Cardiac muscle cell (in vitro differentiated cells and primary cell): ENCODE data around the gene SLC9C1. TPM values are rescaled to one million over a fixed set of nuclear protein-coding genes. Genes with fewer than 3 reads are reported as not detected.

Experiments
- DNase-seq, 2 donors: peaks; one replicate each; pipeline versions ENCODE4 v3.0.0 to v3.0.0-alpha.2; 2010 to 2017; ENCODE audit warnings: low read depth in 1 of 2, low spot score in 1 of 2
- H3K27ac ChIP-seq: fragments of 200-600 bp; sonication (generic); 2 replicates; pipeline ENCODE4 v1.5.1; 2016
- H3K27me3 ChIP-seq: fragments of 200-600 bp; sonication (generic); 2 replicates; pipeline ENCODE4 v1.6.0; 2016; ENCODE audit warnings: control low read depth
- H3K36me3 ChIP-seq: fragments of 200-600 bp; sonication (generic); 2 replicates; pipeline ENCODE4 v1.5.1; 2016; ENCODE audit warnings: control low read depth
- H3K4me1 ChIP-seq: fragments of 200-600 bp; sonication (generic); 2 replicates; pipeline ENCODE4 v1.8.1; 2017; ENCODE audit warnings: low read depth, mild to moderate bottlenecking, mixed run types
- H3K4me3 ChIP-seq: fragments of 200-600 bp; sonication (generic); 2 replicates; pipeline ENCODE4 v1.5.1; 2016; ENCODE audit warnings: mild to moderate bottlenecking
- H3K9me3 ChIP-seq: fragments of 200-600 bp; sonication (generic); 2 replicates; pipeline ENCODE4 v1.5.1; 2017; ENCODE audit warnings: low read depth, mild to moderate bottlenecking, control low read depth
- CTCF ChIP-seq: IDR thresholded peaks from 2 replicates; pipeline ENCODE4 v1.5.1; 2012; ENCODE audit warnings: low read depth, mild to moderate bottlenecking, low read length
- polyA plus RNA-seq: library from polyadenylated mRNA; unstranded; fragments of >200 nt; fragmentation: Nextera tagmentation; extraction: Ambion mirVana; gene quantifications from 2 replicates; pipeline ENCODE4 v1.2.1, GENCODE V29; 2016
- total RNA-seq: library from RNA; depleted of rRNA; stranded (reverse); fragments of >200 nt; gene quantifications from 2 replicates; pipeline ENCODE4 v1.2.3, GENCODE V29; 2016

SLC9C1 gene
- total and polyA plus RNA-seq, 2 experiments from 2014 or later = 0.12 to 0.22 TPM

GRCh38 chr3:112124907-112125607, 169.0 kb downstream of the SLC9C1 start:
- Histone ChIP-seq H3K9me3 (no peaks in the 10 kb centered on the region), H3K4me1 (peaks cover 48% of the 10 kb centered on the region), H3K27ac (no peak overlapping the region), H3K36me3 (no peaks in the 10 kb centered on the region), H3K27me3 (no peaks in the 10 kb centered on the region), H3K4me3 (no peak overlapping the region)
- no peak for DNase-seq
- TF ChIP-seq CTCF = no peak

GRCh38 chr3:112123548-112123947, 170.5 kb downstream of the SLC9C1 start:
- Histone ChIP-seq H3K4me3 (no peak overlapping the region), H3K27me3 (no peaks in the 10 kb centered on the region), H3K4me1 (peaks cover 36% of the 10 kb centered on the region), H3K9me3 (no peaks in the 10 kb centered on the region), H3K27ac (no peak overlapping the region), H3K36me3 (peaks cover 3% of the 10 kb centered on the region)
- no peak for TF ChIP-seq CTCF
- no peak for DNase-seq

- TF ChIP-seq CTCF = no peak
- Histone ChIP-seq H3K27ac (no peak overlapping the region), H3K36me3 (peaks cover 3% of the 10 kb centered on the region), H3K4me1 (peaks cover 33% of the 10 kb centered on the region), H3K27me3 (no peaks in the 10 kb centered on the region), H3K4me3 (no peak overlapping the region), H3K9me3 (no peaks in the 10 kb centered on the region)
- DNase-seq = no peak
Measured at GRCh38 chr3:112122870-112123269, 171.1 kb downstream of the SLC9C1 start.

GRCh38 chr3:112121577-112122547, 172.2 kb downstream of the SLC9C1 start:
- no peak for DNase-seq
- Histone ChIP-seq H3K27me3 (no peaks in the 10 kb centered on the region), H3K36me3 (peaks cover 3% of the 10 kb centered on the region), H3K4me3 (no peak overlapping the region), H3K4me1 (peaks cover 23% of the 10 kb centered on the region), H3K27ac (no peak overlapping the region), H3K9me3 (no peaks in the 10 kb centered on the region)
- no peak for TF ChIP-seq CTCF

- TF ChIP-seq CTCF = no peak
- Histone ChIP-seq H3K4me3 (no peak overlapping the region), H3K9me3 (no peaks in the 10 kb centered on the region), H3K36me3 (peaks cover 6% of the 10 kb centered on the region), H3K27ac (no peak overlapping the region), H3K4me1 (peaks cover 16% of the 10 kb centered on the region), H3K27me3 (no peaks in the 10 kb centered on the region)
- DNase-seq = no peak
Measured at GRCh38 chr3:112119962-112120836, 173.8 kb downstream of the SLC9C1 start.
